GM12878 (cell line): ENCODE measurements around the gene ROR2. TPM values are rescaled to one million over a fixed set of nuclear protein-coding genes. Genes with fewer than 3 reads are reported as not detected.

ENCODE experiments used
- ATAC-seq: fragments of 200-7000 bp; cut with Tn5 transposase; 3 replicates; pipeline ENCODE4 v1.9.1; 2020; ENCODE audit warnings: mild to moderate bottlenecking, moderate library complexity
- BruUV-seq: library from RNA; stranded (reverse); fragments of 400-500 nt; replicated peaks from 2 replicates; lab custom pipeline; 2021; lab: Mats Ljungman, UMichigan
- CTCF ChIA-PET: fragments of 300-600 bp; sonication (Branson Sonifier 250); formaldehyde crosslinking; extraction: SDS; loops from one replicate; lab custom pipeline; 2021; ENCODE audit warnings: inconsistent platforms; lab: Yijun Ruan, JAX
- POLR2A ChIA-PET: fragments of 350-600 bp; formaldehyde crosslinking; extraction: SDS; loops from one replicate; lab custom pipeline; 2021; ENCODE audit warnings: inconsistent platforms; lab: Charles Lee
- RAD21 ChIA-PET: fragments of 300-600 bp; sonication (Branson Sonifier 250); formaldehyde crosslinking; loops from one replicate; lab custom pipeline; 2023; ENCODE audit warnings: antibody characterized with exemption; ENCODE audit not compliant: unreplicated experiment; lab: Charles Lee
- SMC1A ChIA-PET: fragments of 300-600 bp; sonication (Branson Sonifier 250); formaldehyde crosslinking; loops from one replicate; lab custom pipeline; 2023; ENCODE audit not compliant: unreplicated experiment, uncharacterized antibody; lab: Charles Lee
- DNase-seq: peaks from one replicate; pipeline ENCODE4 v3.0.0-alpha.2; 2011; ENCODE audit warnings: low read depth, low spot score
- FAIRE-seq: peaks from 3 replicates; lab custom pipeline; 2011; peaks lifted over from hg19 to GRCh38; lab: Jason Lieb, UNC
- H2AFZ ChIP-seq: 2 replicates; pipeline ENCODE4 v1.6.0; 2011; ENCODE audit warnings: low read depth, low read length, control low read depth; ENCODE audit not compliant: control insufficient read depth
- H3K27ac ChIP-seq: 2 replicates; pipeline ENCODE4 v1.5.1; 2011; ENCODE audit warnings: control low read depth; ENCODE audit not compliant: control insufficient read depth, insufficient read depth
- H3K27me3 ChIP-seq, 2 experiments: replicated peaks in 1 of 2; 2 replicates each; pipeline versions ENCODE4 v1.6.0 to v1.6.1; 2011; ENCODE audit warnings: low read length in 1 of 2; ENCODE audit not compliant: control insufficient read depth in 2 of 2, insufficient read depth in 2 of 2
- H3K36me3 ChIP-seq, 2 experiments: 2 replicates each; pipeline ENCODE4 v1.5.1; 2011; ENCODE audit warnings: low read length in 1 of 2; ENCODE audit not compliant: control insufficient read depth in 2 of 2, insufficient read depth in 2 of 2
- H3K4me1 ChIP-seq: 2 replicates; pipeline ENCODE4 v1.6.1; 2011; ENCODE audit warnings: mild to moderate bottlenecking, low read length, moderate library complexity, mixed read lengths; ENCODE audit not compliant: control insufficient read depth, insufficient read depth
- H3K4me2 ChIP-seq: 2 replicates; pipeline ENCODE4 v1.6.0; 2011; ENCODE audit warnings: control low read depth; ENCODE audit not compliant: control insufficient read depth, insufficient read depth
- H3K4me3 ChIP-seq: fragments of 200-600 bp; sonication (generic); 2 replicates; pipeline ENCODE4 v1.5.1; 2016
- H3K79me2 ChIP-seq: 2 replicates; pipeline ENCODE4 v1.6.0; 2011; ENCODE audit warnings: low read length; ENCODE audit not compliant: control insufficient read depth, insufficient read depth
- H3K9ac ChIP-seq: 2 replicates; pipeline ENCODE4 v1.8.0; 2011; ENCODE audit warnings: low read length, control low read depth, mixed read lengths; ENCODE audit not compliant: control insufficient read depth, insufficient read depth
- H3K9me3 ChIP-seq: replicated peaks from 3 replicates; pipeline ENCODE4 v1.5.1; 2011; ENCODE audit warnings: mild to moderate bottlenecking, low read length; ENCODE audit not compliant: control insufficient read depth, insufficient read depth
- H4K20me1 ChIP-seq: 2 replicates; pipeline ENCODE4 v1.6.0; 2011; ENCODE audit not compliant: control insufficient read depth, insufficient read depth
- FOS ChIP-seq: IDR thresholded peaks from 3 replicates; pipeline ENCODE4 v1.6.1; 2011; ENCODE audit warnings: borderline replicate concordance; ENCODE audit not compliant: insufficient read length; ENCODE audit errors: extremely low read depth
- RFX5 ChIP-seq: IDR thresholded peaks from 2 replicates; pipeline ENCODE4 v1.6.1; 2011; ENCODE audit warnings: low read depth, low read length, improper control_type of control experiment
- SIN3A ChIP-seq: IDR thresholded peaks from 2 replicates; pipeline ENCODE4 v1.6.1; 2012; ENCODE audit warnings: low read depth, low read length, improper control_type of control experiment
- WGBS: methylation state at CpG from one replicate; pipeline ENCODE4 v1.1.6; 2016; ENCODE audit warnings: low lambda C conversion rate; ENCODE audit not compliant: insufficient replicate concordance, insufficient coverage; ENCODE audit errors: missing lambda C conversion rate; 5-methylcytosine and 5-hydroxymethylcytosine counted together
- in situ Hi-C: fragments of 300-500 bp; cut with MboI; formaldehyde crosslinking; loops from 9 replicates; pipeline ENCODE4 v1.14.3; 2018; ENCODE audit warnings: mixed read lengths
- intact Hi-C: fragments of 100-400 bp; cut with micrococcal nuclease; formaldehyde crosslinking; loops from one replicate; pipeline ENCODE4 v1.14.2; 2022; ENCODE audit not compliant: unreplicated experiment
- polyA plus RNA-seq, 11 experiments: library from polyadenylated mRNA; depleted of rRNA in 4 of 11; unstranded in 6 of 11; stranded (reverse) in 5 of 11; fragments of >200 nt; fragmentation: Nextera tagmentation in 4 of 11; fragmentation: Illumina TruSeq in 1 of 11; extraction: Ambion mirVana in 4 of 11; extraction: Trizol in 1 of 11; gene quantifications; 1 replicate in 1 of 11; 2 replicates in 10 of 11; pipeline versions ENCODE4 v1.2.1 to v1.2.3, GENCODE V29; 2011 to 2016; ENCODE audit warnings: inconsistent platforms in 2 of 11, missing spikeins in 2 of 11, low read depth in 1 of 11
- total RNA-seq, 4 experiments: library from RNA; depleted of rRNA in 3 of 4; stranded (reverse); fragments of >200 nt in 3 of 4; fragmentation: Illumina TruSeq in 1 of 4; extraction: Trizol in 1 of 4; gene quantifications; 2 replicates each; pipeline versions ENCODE4 v1.2.1 to v1.2.3, GENCODE V29; 2013 to 2021
- TF ChIP-seq, protein P1 (sequence below): IDR thresholded peaks from 2 replicates; pipeline ENCODE4 v1.6.1; 2011; ENCODE audit warnings: low read depth, mild to moderate bottlenecking, low read length, moderate library complexity, borderline replicate concordance; ENCODE audit errors: extremely low read depth

ROR2 gene
- total and polyA plus RNA-seq, 10 of the 15 experiments (the other 5 are each of a cell fraction or from before 2014, with no cell fraction given): 0.03 to 0.05 TPM; not detected in 8

DNA sequence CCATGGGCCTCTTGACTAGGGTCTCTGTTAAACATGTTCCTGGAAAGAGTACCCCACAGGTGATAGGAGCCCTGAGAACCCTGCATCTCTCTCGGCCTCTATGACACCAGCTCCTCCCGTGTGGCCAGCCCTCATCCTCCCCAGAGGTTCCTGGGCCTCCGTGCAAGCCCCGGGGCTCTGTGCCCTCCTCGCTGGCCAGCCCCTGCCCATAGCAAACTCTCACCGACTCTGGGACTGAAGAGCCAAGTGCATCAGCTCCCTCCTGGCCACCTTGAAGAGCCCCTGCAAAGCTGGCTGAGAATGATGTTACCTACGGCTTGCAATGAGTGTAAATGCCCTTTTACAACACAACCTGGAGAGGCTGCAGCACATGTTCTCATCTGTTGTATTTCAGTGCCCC lies 224.4 kb downstream of the ROR2 start:
- no peak for ATAC-seq
- BruUV-seq: no TSS peak
- FAIRE-seq: no peak
- H3K4me3 ChIP-seq: no peak overlapping the region
- SMC1A ChIA-PET: interaction anchor here (1.6 kb wide), 1 partner anchor 811 kb away, joined by 5 read pairs; no protein-coding TSS in a partner anchor
- no peak for TF ChIP-seq FOS
- TF ChIP-seq RFX5: no peak
- no peak for TF ChIP-seq SIN3A
- TF ChIP-seq, protein P1, sequence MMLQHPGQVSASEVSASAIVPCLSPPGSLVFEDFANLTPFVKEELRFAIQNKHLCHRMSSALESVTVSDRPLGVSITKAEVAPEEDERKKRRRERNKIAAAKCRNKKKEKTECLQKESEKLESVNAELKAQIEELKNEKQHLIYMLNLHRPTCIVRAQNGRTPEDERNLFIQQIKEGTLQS: no peak
- H3K9ac ChIP-seq: no peak overlapping the region
- no peaks in the 10 kb centered on the region for H3K36me3 ChIP-seq
- no peak overlapping the region for H2AFZ ChIP-seq
- intact Hi-C loops (loop anchor here (2.0 to 5.0 kb wide), 2 partner anchors 63 to 299 kb away; no protein-coding TSS in a partner anchor), in situ Hi-C loops (no loop called here)
- RAD21 ChIA-PET: interaction anchor here (0.6 kb wide), 1 partner anchor 562 kb away, joined by 3 read pairs; no protein-coding TSS in a partner anchor
- peaks cover 0 to 2% of the 10 kb centered on the region in 2 experiments; a peak in 2 of 4 replicates for H3K27me3 ChIP-seq
- no peaks in the 10 kb centered on the region for H3K9me3 ChIP-seq
- 15% methylated on average over 7 of the region's 7 CpGs for WGBS
- H3K4me2 ChIP-seq: no peak overlapping the region
- H4K20me1 ChIP-seq: peaks cover 3% of the 10 kb centered on the region; the same call in 1 of the 2 replicates
- H3K27ac ChIP-seq: no peak overlapping the region
- CTCF ChIA-PET: interaction anchor here (3.0 kb wide), 1 partner anchor 810 kb away, joined by 30 read pairs; no protein-coding TSS in a partner anchor
- H3K79me2 ChIP-seq: no peaks in the 10 kb centered on the region
- POLR2A ChIA-PET: no interaction called here
- DNase-seq: no peak
- peaks cover 7% of the 10 kb centered on the region for H3K4me1 ChIP-seq
